Measurements from ENCODE around the gene AK8. TPM values are rescaled to one million over a fixed set of nuclear protein-coding genes. Genes with fewer than 3 reads are reported as not detected.

AK8 gene
- total and polyA plus RNA-seq, 2 experiments from 2014 or later: 0.14 to 0.78 TPM

GRCh38 chr9:132730054-132731033 lies 147.7 kb downstream of the AK8 start:
- Mint-ChIP-seq H3K9me3 (no peaks in the 10 kb centered on the region), H3K27me3 (ENCODE audit: insufficient read depth, low read depth, poor library complexity) (peaks cover 4% of the 10 kb centered on the region), H3K4me1 (peaks cover 16% of the 10 kb centered on the region), H3K27ac (no peak overlapping the region), H3K36me3 (ENCODE audit: low read depth) (no peaks in the 10 kb centered on the region), H3K4me3 (no peak overlapping the region)
- Histone ChIP-seq H2AFZ (no peak overlapping the region), H3F3A (replicated peaks; ENCODE audit: low read depth) (no peaks in the 10 kb centered on the region), H3K4me3 (no peak overlapping the region), H3K79me2 (replicated peaks; ENCODE audit: insufficient read depth) (no peaks in the 10 kb centered on the region), H4K20me1 (replicated peaks; ENCODE audit: insufficient read depth) (no peaks in the 10 kb centered on the region), H3K27ac (ENCODE audit: low read depth) (no peak overlapping the region), H3K27me3 (ENCODE audit: insufficient read depth) (no peaks in the 10 kb centered on the region), H3K36me3 (ENCODE audit: insufficient read depth) (no peaks in the 10 kb centered on the region), H3K4me1 (ENCODE audit: insufficient read depth) (no peaks in the 10 kb centered on the region), H3K4me2 (no peak overlapping the region), H3K9me2 (ENCODE audit: insufficient read depth) (no peaks in the 10 kb centered on the region)
- DNase-seq (ENCODE audit: low spot score) (no peak), ATAC-seq (no peak)
- TF ChIP-seq NANOG (IDR thresholded peaks at IDR 0.05; ENCODE audit: borderline replicate concordance) (no peak), REST (IDR thresholded peaks at IDR 0.05; ENCODE audit: unreplicated experiment) (no peak), ZNF114 (CRISPR knock-in tag; IDR thresholded peaks at IDR 0.05) (no peak), ZNF331 (CRISPR knock-in tag; IDR thresholded peaks at IDR 0.05; ENCODE audit: low read depth) (no peak), EZH2phosphoT487 (IDR thresholded peaks at IDR 0.05; ENCODE audit: unreplicated experiment) (no peak), EZH2 (IDR thresholded peaks at IDR 0.05; ENCODE audit: low read depth, unreplicated experiment) (no peak), STAT1 (IDR thresholded peaks at IDR 0.05; ENCODE audit: unreplicated experiment) (no peak), JUNB (IDR thresholded peaks at IDR 0.05; ENCODE audit: unreplicated experiment) (no peak), ETS1 (IDR thresholded peaks at IDR 0.05) (no peak), CREB1 (CRISPR knock-in tag; IDR thresholded peaks at IDR 0.05; ENCODE audit: low read depth) (no peak), POLR2AphosphoS5 (IDR thresholded peaks at IDR 0.05; ENCODE audit: low read depth) (no peak)

All from GM23338 (cell line).